ENCODE data around the gene RPUSD1. TPM values are rescaled to one million over a fixed set of nuclear protein-coding genes. Genes with fewer than 3 reads are reported as not detected.

The RPUSD1 gene
- polyA plus RNA-seq, 1 donor (not counting 4 experiments of a cell fraction or from before 2014, with no cell fraction given), result 11.9 TPM

DNA sequence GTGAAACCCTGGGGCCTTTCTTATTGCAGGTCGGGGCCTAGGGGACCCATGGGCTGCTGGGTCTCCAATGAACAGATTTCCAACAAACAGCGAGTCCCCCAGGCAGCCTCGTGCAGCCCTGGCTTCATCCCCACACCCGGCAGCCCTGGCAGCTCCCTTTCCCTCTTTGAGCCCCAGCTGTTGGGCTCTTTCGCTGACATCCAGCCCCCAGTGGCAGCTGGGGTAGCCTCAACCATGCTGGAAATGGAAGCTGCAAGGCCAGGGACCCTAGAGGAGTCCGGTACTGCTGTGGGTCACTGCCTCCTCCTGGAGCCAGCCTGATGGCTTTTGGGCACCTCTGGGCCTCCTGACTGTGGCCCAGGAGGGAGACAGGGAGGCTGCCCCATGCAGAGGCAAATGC is 5.9 kb downstream of the RPUSD1 start:
- H3K4me3 ChIP-seq (ENCODE audit: control insufficient read depth in 2 of 3, extremely low read depth in 1 of 3, insufficient read depth in 2 of 3, low read depth in 1 of 3, low read length in 3 of 3), result no peak overlapping the region
- H4K20me1 ChIP-seq (ENCODE audit: control insufficient read depth, extremely low read depth, insufficient read depth, low read length), result peaks cover 7% of the 10 kb centered on the region
- dilution Hi-C loops (cut with MboI; ENCODE audit: extremely low pct_ligation_motif_present, low sequenced_read_pairs), result no loop called here
- no peaks in the 10 kb centered on the region for H3K9me3 ChIP-seq (ENCODE audit: control insufficient read depth, low read depth, low read length)
- TF ChIP-seq EZH2 (IDR thresholded peaks at IDR 0.05; ENCODE audit: low read length), result peak; percentile 45
- TF ChIP-seq, protein P1, sequence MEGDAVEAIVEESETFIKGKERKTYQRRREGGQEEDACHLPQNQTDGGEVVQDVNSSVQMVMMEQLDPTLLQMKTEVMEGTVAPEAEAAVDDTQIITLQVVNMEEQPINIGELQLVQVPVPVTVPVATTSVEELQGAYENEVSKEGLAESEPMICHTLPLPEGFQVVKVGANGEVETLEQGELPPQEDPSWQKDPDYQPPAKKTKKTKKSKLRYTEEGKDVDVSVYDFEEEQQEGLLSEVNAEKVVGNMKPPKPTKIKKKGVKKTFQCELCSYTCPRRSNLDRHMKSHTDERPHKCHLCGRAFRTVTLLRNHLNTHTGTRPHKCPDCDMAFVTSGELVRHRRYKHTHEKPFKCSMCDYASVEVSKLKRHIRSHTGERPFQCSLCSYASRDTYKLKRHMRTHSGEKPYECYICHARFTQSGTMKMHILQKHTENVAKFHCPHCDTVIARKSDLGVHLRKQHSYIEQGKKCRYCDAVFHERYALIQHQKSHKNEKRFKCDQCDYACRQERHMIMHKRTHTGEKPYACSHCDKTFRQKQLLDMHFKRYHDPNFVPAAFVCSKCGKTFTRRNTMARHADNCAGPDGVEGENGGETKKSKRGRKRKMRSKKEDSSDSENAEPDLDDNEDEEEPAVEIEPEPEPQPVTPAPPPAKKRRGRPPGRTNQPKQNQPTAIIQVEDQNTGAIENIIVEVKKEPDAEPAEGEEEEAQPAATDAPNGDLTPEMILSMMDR (optimal IDR thresholded peaks at IDR 0.05 in 1 of 3, IDR thresholded peaks at IDR 0.05 in 1 of 3, conservative IDR thresholded peaks at IDR 0.05 in 1 of 3; ENCODE audit: extremely low read depth in 1 of 3, insufficient read depth in 2 of 3, low read length in 3 of 3), result no peak
- peak overlapping the region; percentile 46 for H3K4me2 ChIP-seq (ENCODE audit: control insufficient read depth, extremely low read depth, insufficient read depth, low read depth, low read length)
- no peak overlapping the region for H3K27ac ChIP-seq (ENCODE audit: control insufficient read depth, insufficient read depth, low read length)
- no peak overlapping the region for H2AFZ ChIP-seq (ENCODE audit: control insufficient read depth, low read length)
- no peaks in the 10 kb centered on the region for H3K9me1 ChIP-seq (ENCODE audit: control insufficient read depth, extremely low read depth, insufficient read depth, low read length)
- DNase-seq (ENCODE audit: low read depth, low spot score), result no peak
- peaks cover 15% of the 10 kb centered on the region for H3K27me3 ChIP-seq (ENCODE audit: control insufficient read depth, extremely low read depth, insufficient read depth, low read length)
- H3K79me2 ChIP-seq (ENCODE audit: control insufficient read depth, insufficient read depth, low read length), result peaks cover 6% of the 10 kb centered on the region
- H3K4me1 ChIP-seq (ENCODE audit: control insufficient read depth, extremely low read depth, insufficient read depth, low read length), result peaks cover 27% of the 10 kb centered on the region
- FAIRE-seq, result no peak
- peaks cover 5 to 8% of the 10 kb centered on the region in 2 experiments for H3K36me3 ChIP-seq (ENCODE audit: control insufficient read depth in 2 of 2, extremely low read depth in 1 of 2, insufficient read depth in 2 of 2, low read length in 2 of 2)
- H3K9ac ChIP-seq (ENCODE audit: control insufficient read depth, extremely low read depth, insufficient read depth, low read length), result no peak overlapping the region

DNA sequence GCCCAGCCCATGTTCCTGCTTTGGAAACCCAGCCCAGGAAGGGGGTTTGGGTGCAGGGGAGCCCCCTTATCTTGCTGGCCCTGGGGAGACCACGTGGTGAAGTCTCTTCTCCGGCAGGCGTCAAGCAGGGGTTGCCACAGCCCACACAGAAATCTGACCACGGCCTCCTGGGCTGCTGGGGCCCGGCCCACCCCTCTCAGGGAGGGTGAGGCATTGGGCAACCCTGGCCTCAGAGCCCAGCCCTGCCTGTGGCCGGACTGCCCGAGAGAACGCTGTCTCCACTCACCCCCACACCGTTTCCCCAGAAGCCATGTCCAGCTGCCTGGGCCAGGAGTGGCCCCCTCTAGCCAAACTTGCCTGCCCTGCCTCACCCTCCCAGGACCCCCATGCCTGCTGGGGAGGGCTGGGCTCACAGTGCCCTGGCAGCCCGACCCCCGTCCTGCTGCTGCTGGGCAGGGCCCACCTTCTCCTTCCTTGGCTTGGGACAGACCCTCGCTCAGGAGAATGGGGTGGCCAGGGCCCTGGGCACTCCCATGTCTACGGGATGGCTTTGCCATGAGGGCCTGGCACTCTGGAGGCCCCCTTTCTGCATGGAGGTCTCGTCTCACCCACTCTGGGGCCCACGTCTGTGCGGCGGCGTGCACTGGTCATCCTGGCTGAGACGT is 6.7 kb downstream of the RPUSD1 start:
- Histone ChIP-seq H3K9me1 (ENCODE audit: control insufficient read depth, extremely low read depth, insufficient read depth, low read length) (no peaks in the 10 kb centered on the region), H3K27me3 (ENCODE audit: control insufficient read depth, extremely low read depth, insufficient read depth, low read length) (peaks cover 15% of the 10 kb centered on the region), H3K27ac (ENCODE audit: control insufficient read depth, insufficient read depth, low read length) (no peak overlapping the region), H3K9me3 (ENCODE audit: control insufficient read depth, low read depth, low read length) (no peaks in the 10 kb centered on the region), H4K20me1 (ENCODE audit: control insufficient read depth, extremely low read depth, insufficient read depth, low read length) (peaks cover 7% of the 10 kb centered on the region), H3K4me1 (ENCODE audit: control insufficient read depth, extremely low read depth, insufficient read depth, low read length) (peaks cover 23% of the 10 kb centered on the region), H3K4me3 (ENCODE audit: control insufficient read depth in 2 of 3, extremely low read depth in 1 of 3, insufficient read depth in 2 of 3, low read depth in 1 of 3, low read length in 3 of 3) (no peak overlapping the region), H2AFZ (ENCODE audit: control insufficient read depth, low read length) (no peak overlapping the region), H3K79me2 (ENCODE audit: control insufficient read depth, insufficient read depth, low read length) (no peaks in the 10 kb centered on the region), H3K36me3 (ENCODE audit: control insufficient read depth in 2 of 2, extremely low read depth in 1 of 2, insufficient read depth in 2 of 2, low read length in 2 of 2) (peaks cover 3 to 8% of the 10 kb centered on the region in 2 experiments), H3K9ac (ENCODE audit: control insufficient read depth, extremely low read depth, insufficient read depth, low read length) (no peak overlapping the region), H3K4me2 (ENCODE audit: control insufficient read depth, extremely low read depth, insufficient read depth, low read depth, low read length) (no peak overlapping the region)
- FAIRE-seq (no peak), DNase-seq (ENCODE audit: low read depth, low spot score) (no peak)
- dilution Hi-C loops (cut with MboI; ENCODE audit: extremely low pct_ligation_motif_present, low sequenced_read_pairs), result no loop called here
- TF ChIP-seq, protein P1 (optimal IDR thresholded peaks at IDR 0.05 in 1 of 3, IDR thresholded peaks at IDR 0.05 in 1 of 3, conservative IDR thresholded peaks at IDR 0.05 in 1 of 3; ENCODE audit: extremely low read depth in 1 of 3, insufficient read depth in 2 of 3, low read length in 3 of 3), result no peak
- no peak for TF ChIP-seq EZH2 (IDR thresholded peaks at IDR 0.05; ENCODE audit: low read length)

All from keratinocyte (primary cell).